Omental fat pad (tissue), 4 donors: ENCODE data around the gene CRY2. TPM values are rescaled to one million over a fixed set of nuclear protein-coding genes. Genes with fewer than 3 reads are reported as not detected.

Experiments used
- ATAC-seq: fragments of 150-250 bp; one replicate; pipeline ENCODE4 v1.9.1; 2016; ENCODE audit warnings: mild to moderate bottlenecking, moderate library complexity; ENCODE audit not compliant: low FRiP score
- DNase-seq: peaks from one replicate; pipeline ENCODE4 v3.0.0-alpha.2; 2019; ENCODE audit warnings: low spot score
- CTCF ChIP-seq, 3 donors: fragments of 450-650 bp; IDR thresholded peaks; one replicate each; pipeline ENCODE4 v1.5.1; 2016 to 2017; ENCODE audit warnings: antibody characterized with exemption in 3 of 3, mild to moderate bottlenecking in 3 of 3, moderate library complexity in 2 of 3
- total RNA-seq, 4 donors: library from RNA; depleted of rRNA; stranded (reverse); fragments of >200 nt; gene quantifications; one replicate each; pipeline ENCODE4 v1.1.0, GENCODE V29; 2016

Gene CRY2
- total RNA-seq, 4 donors from 2014 or later, result 53.1 to 63.4 (median 60.2) TPM

GRCh38 chr11:45927684-45928413, 80.6 kb downstream of the CRY2 start:
- DNase-seq (no peak), ATAC-seq (no peak)
- TF ChIP-seq CTCF (IDR thresholded peaks at IDR 0.05), result no peak

GRCh38 chr11:45928535-45929215, 81.4 kb downstream of the CRY2 start:
- TF ChIP-seq CTCF (IDR thresholded peaks at IDR 0.05), result no peak
- no peak for DNase-seq
- ATAC-seq, result no peak

- DNase-seq (no peak), ATAC-seq (no peak)
- TF ChIP-seq CTCF (IDR thresholded peaks at IDR 0.05), result no peak
Observed at GRCh38 chr11:45929486-45930030, 82.3 kb downstream of the CRY2 start.

- no peak for TF ChIP-seq CTCF (IDR thresholded peaks at IDR 0.05)
- DNase-seq (no peak), ATAC-seq (no peak)
Observed at GRCh38 chr11:45930031-45930794, 82.9 kb downstream of the CRY2 start.

- no peak for ATAC-seq
- no peak for DNase-seq
- no peak for TF ChIP-seq CTCF (IDR thresholded peaks at IDR 0.05)
Observed at GRCh38 chr11:45930951-45931570, 83.8 kb downstream of the CRY2 start.

- TF ChIP-seq CTCF (IDR thresholded peaks at IDR 0.05), result no peak
- DNase-seq, result no peak
- ATAC-seq, result no peak
Observed at GRCh38 chr11:45931739-45932138, 84.5 kb downstream of the CRY2 start.
